HG03575 (cell line): ENCODE results near the gene ZCCHC24.

Experiments used
- ATAC-seq: cut with Tn5 transposase; IDR thresholded peaks from one replicate; pipeline ENCODE4 v1.9.1; 2021; ENCODE audit not compliant: unreplicated experiment, insufficient number of reproducible peaks, low FRiP score; ENCODE audit errors: extremely low read depth

The ZCCHC24 gene

GRCh38 chr10:79405995-79406515 is 39.4 kb downstream of the ZCCHC24 start:
- ATAC-seq = no peak

- no peak for ATAC-seq
These were observed 40.0 kb downstream of the ZCCHC24 start for GRCh38 chr10:79405221-79405994.

DNA sequence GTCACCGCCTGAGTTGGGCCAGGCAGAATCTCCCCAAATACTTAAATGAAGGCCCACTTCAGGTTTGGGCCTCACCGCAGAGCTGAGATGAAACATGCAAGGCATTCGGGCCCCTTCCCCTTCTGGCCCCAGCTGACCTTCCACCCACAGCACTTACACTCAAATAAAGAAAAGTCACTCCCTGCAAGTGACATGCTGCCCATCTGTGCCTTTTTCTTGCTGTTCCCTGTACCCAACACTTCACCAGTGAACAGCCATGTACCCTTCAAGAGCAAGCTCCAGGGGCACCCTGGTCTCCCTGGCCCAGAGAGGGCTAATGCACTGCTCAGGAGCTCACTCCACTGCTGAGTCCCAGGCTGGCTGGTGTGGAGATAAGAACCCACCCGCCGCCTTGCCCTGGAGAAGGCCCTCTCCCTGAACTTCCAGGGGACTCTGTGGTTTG is 40.7 kb downstream of the ZCCHC24 start:
- ATAC-seq = no peak

DNA sequence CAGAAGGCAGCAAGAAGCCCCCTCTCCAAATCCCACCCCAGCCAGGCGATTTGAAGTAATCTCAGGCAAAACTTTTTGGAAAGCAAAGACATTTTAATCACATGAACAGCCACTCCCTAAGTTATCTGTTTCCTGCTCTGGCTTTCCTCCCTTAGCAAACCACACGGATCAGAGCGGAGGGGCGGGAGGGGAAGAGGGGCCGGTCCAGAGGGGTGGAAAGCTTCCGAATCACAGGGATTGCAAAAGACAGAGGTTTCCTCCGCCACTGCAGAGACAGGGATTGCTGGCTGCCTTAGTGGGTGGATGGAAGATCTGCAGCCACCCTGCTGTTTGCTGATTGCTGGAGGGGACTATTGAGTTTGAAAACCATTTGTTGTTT is 41.2 kb downstream of the ZCCHC24 start:
- ATAC-seq = no peak

- no peak for ATAC-seq
These were observed 41.8 kb downstream of the ZCCHC24 start for GRCh38 chr10:79403441-79404230.

GRCh38 chr10:79402951-79403350 is 42.5 kb downstream of the ZCCHC24 start:
- no peak for ATAC-seq

GRCh38 chr10:79402625-79402946 is 42.8 kb downstream of the ZCCHC24 start:
- ATAC-seq = no peak

- ATAC-seq = no peak
These were observed 44.2 kb downstream of the ZCCHC24 start for GRCh38 chr10:79401015-79401921.

- ATAC-seq = no peak
These were observed 45.0 kb downstream of the ZCCHC24 start for GRCh38 chr10:79400146-79401004.

DNA sequence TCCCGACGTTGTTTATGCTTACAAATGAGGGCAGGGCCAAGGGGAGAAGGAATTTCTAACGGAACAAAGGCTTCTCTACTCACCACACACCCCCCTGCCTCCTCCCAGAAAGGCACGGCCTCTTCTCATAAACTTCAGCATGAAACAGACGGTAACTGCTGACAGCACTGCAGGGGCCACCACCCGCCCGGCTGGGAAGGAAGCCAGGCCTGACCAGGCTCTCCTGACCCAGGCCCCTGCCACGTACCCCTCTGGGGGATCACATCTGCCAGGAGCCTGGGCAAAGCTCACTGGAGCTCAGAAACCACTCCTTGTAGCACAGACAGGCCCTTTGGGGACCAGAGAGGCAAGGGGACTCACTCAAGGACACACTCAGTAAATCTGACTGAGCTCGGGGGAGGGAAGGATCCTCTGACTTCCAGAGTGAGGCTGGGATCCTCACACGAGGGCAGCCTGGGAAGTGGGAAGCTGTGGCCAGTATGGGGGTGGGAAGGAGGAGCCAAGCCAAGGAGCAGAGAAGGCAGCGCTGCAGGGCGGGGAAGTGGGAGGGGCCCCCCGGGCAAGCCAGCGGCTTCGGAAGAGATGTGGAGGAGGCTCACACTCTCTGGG is 46.1 kb downstream of the ZCCHC24 start:
- ATAC-seq = no peak

DNA sequence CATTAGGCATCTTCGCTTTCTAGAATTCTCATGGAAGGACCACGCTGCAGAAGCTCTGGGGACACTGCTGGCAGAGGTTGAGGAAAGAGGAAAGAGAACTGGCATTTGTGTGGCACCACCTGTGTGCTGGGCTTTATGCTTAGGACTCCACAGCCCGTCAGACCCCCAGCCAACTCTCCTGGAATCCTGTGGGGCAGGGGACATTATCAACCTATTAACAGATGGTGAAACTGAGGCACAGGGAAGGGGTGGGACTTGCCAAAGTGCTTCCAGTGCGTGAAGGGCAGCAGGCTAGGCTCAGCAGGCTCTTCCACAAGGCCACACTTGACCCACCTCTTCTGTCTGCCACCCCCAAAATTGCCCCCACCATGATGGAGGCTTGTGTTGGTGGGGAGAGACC is 46.8 kb downstream of the ZCCHC24 start:
- no peak for ATAC-seq

DNA sequence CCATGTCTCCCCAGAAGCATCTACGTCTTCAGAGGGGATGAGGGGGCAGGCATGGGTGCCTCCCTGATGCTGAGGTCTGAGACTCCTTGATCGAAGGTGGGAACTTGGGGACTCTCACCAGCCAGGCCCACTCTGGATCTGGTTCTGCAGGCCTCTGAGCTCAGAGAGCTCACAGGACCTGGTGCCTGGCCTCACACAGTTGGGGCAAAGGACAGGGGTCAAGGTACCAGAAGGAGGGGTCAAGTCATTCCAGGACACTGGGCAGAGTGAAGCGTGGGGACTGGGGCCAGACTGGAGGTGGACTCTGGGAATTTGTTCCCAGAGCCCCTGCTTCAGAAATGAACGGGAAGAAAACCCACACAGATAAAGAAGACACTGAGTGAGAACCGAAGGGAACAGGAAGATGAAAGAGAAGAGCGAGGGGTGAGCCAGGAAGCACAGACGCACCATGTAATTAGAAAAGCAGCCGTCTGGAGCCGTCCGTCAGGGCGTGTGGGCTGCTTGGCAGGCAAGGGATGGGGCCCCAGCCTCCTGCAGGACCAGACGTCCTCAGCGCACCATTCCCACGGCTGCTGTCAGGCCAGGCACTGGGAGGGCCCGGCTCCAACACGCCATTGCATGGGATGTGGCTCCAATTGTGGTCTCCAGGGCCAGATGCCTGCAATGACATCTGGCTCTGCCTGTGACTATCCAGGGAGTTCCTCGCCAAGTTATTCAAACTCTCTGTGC is 47.7 kb downstream of the ZCCHC24 start:
- ATAC-seq = no peak

GRCh38 chr10:79397051-79397450 is 48.4 kb downstream of the ZCCHC24 start:
- no peak for ATAC-seq

GRCh38 chr10:79396520-79396919 is 48.9 kb downstream of the ZCCHC24 start:
- ATAC-seq = no peak

DNA sequence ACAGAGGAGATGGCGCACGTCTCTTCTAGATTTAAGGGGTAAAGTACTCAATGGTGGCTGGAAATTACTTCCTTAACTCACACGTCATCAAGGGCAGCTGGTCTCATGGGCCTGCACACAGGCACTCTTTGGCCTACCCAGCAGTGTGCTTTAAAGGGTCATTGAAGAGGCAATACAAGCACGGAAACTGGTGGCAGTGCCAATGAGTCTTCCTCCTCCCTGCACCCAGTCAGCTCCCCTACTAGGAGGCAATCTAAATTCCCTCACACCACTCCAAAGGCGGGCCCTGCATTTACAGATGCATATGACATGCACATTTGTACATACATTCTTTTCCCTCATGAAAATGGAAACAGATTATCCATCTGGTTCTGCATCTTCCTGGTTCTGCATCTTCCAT is 50.8 kb downstream of the ZCCHC24 start:
- ATAC-seq = no peak

DNA sequence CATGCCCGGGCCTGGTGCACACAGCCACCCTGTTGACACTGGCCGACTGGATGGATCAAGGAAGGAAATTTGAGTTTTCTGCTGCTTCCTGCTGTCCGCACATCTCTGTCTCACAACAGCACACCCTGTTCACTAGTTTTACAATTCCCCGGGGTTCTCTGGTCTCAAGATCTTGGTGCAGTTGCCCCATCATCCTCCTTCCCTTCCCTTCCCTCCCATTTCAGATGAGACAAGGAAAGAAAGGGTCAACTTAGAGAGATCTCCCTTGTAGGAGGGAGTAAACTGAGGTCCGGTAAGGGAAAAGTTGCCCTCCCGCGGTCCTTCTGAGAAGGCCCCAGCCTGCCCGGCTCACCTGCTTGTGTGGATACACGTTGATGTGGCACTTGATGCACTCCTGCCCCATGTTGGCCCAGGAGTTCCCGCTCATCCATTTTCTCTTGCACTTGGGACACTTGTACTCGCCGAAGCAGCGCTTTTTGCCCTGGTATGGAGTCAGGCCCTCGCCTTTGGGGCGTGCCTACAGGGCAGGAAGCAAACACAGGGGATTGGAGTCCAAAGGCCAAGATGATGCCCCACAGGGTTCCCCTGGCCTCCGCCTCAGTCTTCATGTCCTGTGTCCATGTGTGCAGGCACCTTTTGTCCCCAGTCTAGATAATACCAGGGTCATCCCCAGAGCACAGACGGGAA is 51.4 kb downstream of the ZCCHC24 start:
- no peak for ATAC-seq
